ENCODE measurements around the gene ING5.
A peak's percentile ranks its signal among the peaks of the same experiment; 100 is the strongest.

The ING5 gene

GRCh38 chr2:241762933-241763369, 61.1 kb downstream of the ING5 start:
- Mint-ChIP-seq H3K27ac (peak overlapping the region; percentile 82), H3K27me3 (no peaks in the 10 kb centered on the region), H3K4me3 (peak overlapping the region; percentile 38), H3K36me3 (ENCODE audit: low read depth) (peaks cover 28% of the 10 kb centered on the region), H3K4me1 (ENCODE audit: low read depth) (peaks cover 26% of the 10 kb centered on the region), H3K9me3 (peaks cover 3% of the 10 kb centered on the region)
- peak; percentile 70 for DNase-seq

- Mint-ChIP-seq H3K27ac (peak overlapping the region; percentile 82), H3K36me3 (ENCODE audit: low read depth) (peaks cover 24% of the 10 kb centered on the region), H3K4me1 (ENCODE audit: low read depth) (peaks cover 26% of the 10 kb centered on the region), H3K27me3 (no peaks in the 10 kb centered on the region), H3K4me3 (no peak overlapping the region), H3K9me3 (peaks cover 3% of the 10 kb centered on the region)
- peak; percentile 32 for DNase-seq
Measured at GRCh38 chr2:241763551-241764274, 61.9 kb downstream of the ING5 start.

GRCh38 chr2:241764275-241765241, 62.7 kb downstream of the ING5 start:
- no peaks in the 10 kb centered on the region for H3K27me3 Mint-ChIP-seq
- peak; percentile 26 for DNase-seq
- H3K27ac Mint-ChIP-seq: peak overlapping the region; percentile 11
- H3K4me1 Mint-ChIP-seq (ENCODE audit: low read depth): peaks cover 26% of the 10 kb centered on the region
- peaks cover 16% of the 10 kb centered on the region for H3K36me3 Mint-ChIP-seq (ENCODE audit: low read depth)
- peaks cover 3% of the 10 kb centered on the region for H3K9me3 Mint-ChIP-seq
- no peak overlapping the region for H3K4me3 Mint-ChIP-seq

- Mint-ChIP-seq H3K4me3 (no peak overlapping the region), H3K27me3 (no peaks in the 10 kb centered on the region), H3K36me3 (ENCODE audit: low read depth) (peaks cover 2% of the 10 kb centered on the region), H3K9me3 (no peaks in the 10 kb centered on the region), H3K4me1 (ENCODE audit: low read depth) (peaks cover 29% of the 10 kb centered on the region), H3K27ac (no peak overlapping the region)
- peak; percentile 26 for DNase-seq
Measured at GRCh38 chr2:241767464-241768250, 65.8 kb downstream of the ING5 start.

GRCh38 chr2:241768251-241768711, 66.4 kb downstream of the ING5 start:
- Mint-ChIP-seq H3K4me1 (ENCODE audit: low read depth) (peaks cover 27% of the 10 kb centered on the region), H3K27ac (no peak overlapping the region), H3K4me3 (no peak overlapping the region), H3K27me3 (no peaks in the 10 kb centered on the region), H3K36me3 (ENCODE audit: low read depth) (no peaks in the 10 kb centered on the region), H3K9me3 (no peaks in the 10 kb centered on the region)
- DNase-seq: peak; percentile 26

- no peak overlapping the region for H3K4me3 Mint-ChIP-seq
- no peaks in the 10 kb centered on the region for H3K27me3 Mint-ChIP-seq
- H3K36me3 Mint-ChIP-seq (ENCODE audit: low read depth): no peaks in the 10 kb centered on the region
- H3K4me1 Mint-ChIP-seq (ENCODE audit: low read depth): peaks cover 21% of the 10 kb centered on the region
- no peak for DNase-seq
- H3K27ac Mint-ChIP-seq: no peak overlapping the region
- no peaks in the 10 kb centered on the region for H3K9me3 Mint-ChIP-seq
Measured at GRCh38 chr2:241768850-241769249, 67.0 kb downstream of the ING5 start.

- H3K4me1 Mint-ChIP-seq (ENCODE audit: low read depth): peaks cover 16% of the 10 kb centered on the region
- H3K36me3 Mint-ChIP-seq (ENCODE audit: low read depth): no peaks in the 10 kb centered on the region
- DNase-seq: no peak
- no peak overlapping the region for H3K4me3 Mint-ChIP-seq
- no peak overlapping the region for H3K27ac Mint-ChIP-seq
- H3K9me3 Mint-ChIP-seq: no peaks in the 10 kb centered on the region
- H3K27me3 Mint-ChIP-seq: no peaks in the 10 kb centered on the region
Measured at GRCh38 chr2:241769819-241770184, 68.0 kb downstream of the ING5 start.

- Mint-ChIP-seq H3K9me3 (no peaks in the 10 kb centered on the region), H3K4me1 (ENCODE audit: low read depth) (peaks cover 16% of the 10 kb centered on the region), H3K36me3 (ENCODE audit: low read depth) (no peaks in the 10 kb centered on the region), H3K27ac (no peak overlapping the region), H3K4me3 (no peak overlapping the region), H3K27me3 (no peaks in the 10 kb centered on the region)
- DNase-seq: no peak
Measured at GRCh38 chr2:241770185-241770935, 68.5 kb downstream of the ING5 start.

GRCh38 chr2:241770936-241771285, 69.1 kb downstream of the ING5 start:
- no peak overlapping the region for H3K27ac Mint-ChIP-seq
- H3K9me3 Mint-ChIP-seq: no peaks in the 10 kb centered on the region
- peaks cover 16% of the 10 kb centered on the region for H3K4me1 Mint-ChIP-seq (ENCODE audit: low read depth)
- H3K27me3 Mint-ChIP-seq: no peaks in the 10 kb centered on the region
- H3K4me3 Mint-ChIP-seq: no peak overlapping the region
- DNase-seq: no peak
- no peaks in the 10 kb centered on the region for H3K36me3 Mint-ChIP-seq (ENCODE audit: low read depth)

- Mint-ChIP-seq H3K4me3 (no peak overlapping the region), H3K27me3 (no peaks in the 10 kb centered on the region)
Measured at GRCh38 chr2:241771286-241772062, 69.6 kb downstream of the ING5 start.

GRCh38 chr2:241772063-241772499, 70.2 kb downstream of the ING5 start:
- H3K27ac Mint-ChIP-seq: peak overlapping the region; percentile 51
- H3K27me3 Mint-ChIP-seq: no peaks in the 10 kb centered on the region
- H3K36me3 Mint-ChIP-seq (ENCODE audit: low read depth): no peaks in the 10 kb centered on the region
- H3K4me3 Mint-ChIP-seq: no peak overlapping the region
- no peak for DNase-seq
- peaks cover 16% of the 10 kb centered on the region for H3K4me1 Mint-ChIP-seq (ENCODE audit: low read depth)
- no peaks in the 10 kb centered on the region for H3K9me3 Mint-ChIP-seq

More at GRCh38 chr2:241771286-241772062, 69.6 kb downstream of the ING5 start:
- no peak for DNase-seq
- no peaks in the 10 kb centered on the region for H3K36me3 Mint-ChIP-seq (ENCODE audit: low read depth)
- peaks cover 16% of the 10 kb centered on the region for H3K4me1 Mint-ChIP-seq (ENCODE audit: low read depth)
- H3K27ac Mint-ChIP-seq: peak overlapping the region; percentile 51
- no peaks in the 10 kb centered on the region for H3K9me3 Mint-ChIP-seq

- DNase-seq: no peak
- Mint-ChIP-seq H3K9me3 (no peaks in the 10 kb centered on the region), H3K27me3 (no peaks in the 10 kb centered on the region), H3K4me3 (no peak overlapping the region), H3K4me1 (ENCODE audit: low read depth) (peaks cover 16% of the 10 kb centered on the region), H3K27ac (no peak overlapping the region), H3K36me3 (ENCODE audit: low read depth) (no peaks in the 10 kb centered on the region)
Measured at GRCh38 chr2:241773511-241774418, 71.9 kb downstream of the ING5 start.

Data from activated T-cell treated with anti-CD3 and anti-CD28 coated beads, Interleukin-2, amount 50 U/mL, for 24 hours (primary cell).